ENCODE measurements around the gene UNC80.

- TF ChIP-seq, protein P1, sequence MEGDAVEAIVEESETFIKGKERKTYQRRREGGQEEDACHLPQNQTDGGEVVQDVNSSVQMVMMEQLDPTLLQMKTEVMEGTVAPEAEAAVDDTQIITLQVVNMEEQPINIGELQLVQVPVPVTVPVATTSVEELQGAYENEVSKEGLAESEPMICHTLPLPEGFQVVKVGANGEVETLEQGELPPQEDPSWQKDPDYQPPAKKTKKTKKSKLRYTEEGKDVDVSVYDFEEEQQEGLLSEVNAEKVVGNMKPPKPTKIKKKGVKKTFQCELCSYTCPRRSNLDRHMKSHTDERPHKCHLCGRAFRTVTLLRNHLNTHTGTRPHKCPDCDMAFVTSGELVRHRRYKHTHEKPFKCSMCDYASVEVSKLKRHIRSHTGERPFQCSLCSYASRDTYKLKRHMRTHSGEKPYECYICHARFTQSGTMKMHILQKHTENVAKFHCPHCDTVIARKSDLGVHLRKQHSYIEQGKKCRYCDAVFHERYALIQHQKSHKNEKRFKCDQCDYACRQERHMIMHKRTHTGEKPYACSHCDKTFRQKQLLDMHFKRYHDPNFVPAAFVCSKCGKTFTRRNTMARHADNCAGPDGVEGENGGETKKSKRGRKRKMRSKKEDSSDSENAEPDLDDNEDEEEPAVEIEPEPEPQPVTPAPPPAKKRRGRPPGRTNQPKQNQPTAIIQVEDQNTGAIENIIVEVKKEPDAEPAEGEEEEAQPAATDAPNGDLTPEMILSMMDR (IDR thresholded peaks at IDR 0.05): no peak
- TF ChIP-seq POLR2A (IDR thresholded peaks at IDR 0.05) (no peak), EP300 (IDR thresholded peaks at IDR 0.05) (no peak), POLR2AphosphoS5 (IDR thresholded peaks at IDR 0.05) (no peak)
Observed at GRCh38 chr2:209763106-209763505, 8.5 kb upstream of the UNC80 start.
